B cell (primary cell): ENCODE results near the gene ZNF611. TPM values are rescaled to one million over a fixed set of nuclear protein-coding genes. Genes with fewer than 3 reads are reported as not detected.
A peak's percentile ranks its signal among the peaks of the same experiment; 100 is the strongest.
"Not testable (repeated sequence)": the region's sequence is repeated elsewhere in the genome, so short reads cannot be mapped to it uniquely, and the experiment has no call there.

Experiments
- ATAC-seq: fragments of 200-7000 bp; cut with Tn5 transposase; one replicate; pipeline ENCODE4 v1.10.0; 2021; ENCODE audit warnings: low read depth, mild to moderate bottlenecking, moderate number of reproducible peaks, moderate library complexity
- CTCF ChIA-PET: fragments of 350-600 bp; sonication (Branson Sonifier 250); formaldehyde crosslinking; loops from one replicate; lab custom pipeline; 2021; ENCODE audit warnings: antibody characterized with exemption, inconsistent platforms; lab: Charles Lee
- POLR2A ChIA-PET: fragments of 350-600 bp; sonication (Branson Sonifier 250); formaldehyde crosslinking; loops from one replicate; lab custom pipeline; 2021; ENCODE audit warnings: antibody characterized with exemption; lab: Charles Lee
- DNase-seq: peaks from one replicate; pipeline ENCODE4 v3.0.0; 2013
- H2AFZ ChIP-seq: 2 replicates; pipeline ENCODE4 v1.6.1; 2012; ENCODE audit warnings: mild to moderate bottlenecking, low read depth, low read length; ENCODE audit not compliant: insufficient read depth, poor library complexity, severe bottlenecking
- H3K27ac ChIP-seq, 2 donors: 1 replicate in 1 of 2; 2 replicates in 1 of 2; pipeline ENCODE4 v1.5.1; 2012 to 2013; ENCODE audit warnings: low read length in 2 of 2, mild to moderate bottlenecking in 2 of 2, moderate library complexity in 1 of 2
- H3K27me3 ChIP-seq, 4 experiments: fragments of 200-600 bp in 1 of 4; sonication (generic) in 1 of 4; replicated peaks in 1 of 4; 1 replicate in 2 of 4; 2 replicates in 2 of 4; pipeline versions ENCODE4 v1.6.1 to v1.7.0; 2013 to 2016; ENCODE audit warnings: low read length in 3 of 4, mild to moderate bottlenecking in 2 of 4, mixed read lengths in 1 of 4, moderate library complexity in 1 of 4; ENCODE audit not compliant: insufficient read depth in 4 of 4, control insufficient read depth in 3 of 4; ENCODE audit errors: control extremely low read depth in 1 of 4
- H3K36me3 ChIP-seq, 2 experiments: replicated peaks in 1 of 2; 1 replicate in 1 of 2; 2 replicates in 1 of 2; pipeline versions ENCODE4 v1.6.1 to v1.7.1; 2013; ENCODE audit warnings: low read length in 1 of 2; ENCODE audit not compliant: insufficient read depth in 2 of 2, control insufficient read depth in 1 of 2; ENCODE audit errors: control extremely low read depth in 1 of 2, extremely low read depth in 1 of 2
- H3K4me1 ChIP-seq, 2 donors: fragments of 200-600 bp in 1 of 2; sonication (generic) in 1 of 2; 1 replicate in 1 of 2; 2 replicates in 1 of 2; pipeline versions ENCODE4 v1.5.1 to v1.6.1; 2013 to 2017; ENCODE audit warnings: low read length in 2 of 2; ENCODE audit not compliant: control insufficient read depth in 2 of 2, insufficient read depth in 2 of 2
- H3K4me2 ChIP-seq: replicated peaks from 2 replicates; pipeline ENCODE3; 2012; ENCODE audit warnings: mild to moderate bottlenecking, low read depth, low read length; ENCODE audit not compliant: poor library complexity, severe bottlenecking
- H3K4me3 ChIP-seq, 5 experiments: fragments of 200-600 bp in 1 of 5; sonication (generic) in 1 of 5; 1 replicate in 3 of 5; 2 replicates in 2 of 5; pipeline versions ENCODE4 v1.5.1 to v1.7.0; 2011 to 2016; ENCODE audit warnings: low read length in 4 of 5, mild to moderate bottlenecking in 4 of 5, low read depth in 2 of 5, control low read depth in 1 of 5, moderate library complexity in 1 of 5; ENCODE audit not compliant: insufficient read depth in 1 of 5; ENCODE audit errors: control extremely low read depth in 1 of 5, extremely low read depth in 1 of 5
- H3K79me2 ChIP-seq: fragments of 200-600 bp; sonication (generic); one replicate; pipeline ENCODE4 v1.6.0; 2016; ENCODE audit warnings: low read length; ENCODE audit not compliant: control insufficient read depth, insufficient read depth
- H3K9ac ChIP-seq: fragments of 200-600 bp; sonication (generic); 2 replicates; pipeline ENCODE4 v1.6.1; 2017; ENCODE audit warnings: mild to moderate bottlenecking, low read length, moderate library complexity
- H3K9me3 ChIP-seq, 3 donors: one replicate each; pipeline versions ENCODE4 v1.6.1 to v1.7.1; 2013; ENCODE audit warnings: low read length in 2 of 3; ENCODE audit not compliant: control insufficient read depth in 2 of 3, insufficient read depth in 1 of 3; ENCODE audit errors: control extremely low read depth in 1 of 3
- H4K20me1 ChIP-seq: 2 replicates; pipeline ENCODE4 v1.6.0; 2012; ENCODE audit warnings: mild to moderate bottlenecking, low read length; ENCODE audit not compliant: insufficient read depth, control insufficient read depth, poor library complexity, severe bottlenecking
- H3K27ac Mint-ChIP-seq: one replicate; pipeline ENCODE4 v1.8.0; 2021; ENCODE audit warnings: mixed read lengths
- H3K27me3 Mint-ChIP-seq: one replicate; pipeline ENCODE4 v1.8.0; 2021; ENCODE audit warnings: mixed read lengths
- H3K4me1 Mint-ChIP-seq: one replicate; pipeline ENCODE4 v1.8.0; 2021; ENCODE audit warnings: mixed read lengths
- H3K4me3 Mint-ChIP-seq: one replicate; pipeline ENCODE4 v1.8.0; 2021; ENCODE audit warnings: mixed read lengths
- H3K9me3 Mint-ChIP-seq: one replicate; pipeline ENCODE4 v1.8.0; 2022; ENCODE audit warnings: mixed read lengths; ENCODE audit not compliant: insufficient read depth
- CTCF ChIP-seq: fragments of 200-600 bp; IDR thresholded peaks from one replicate; pipeline ENCODE4 v1.8.0; 2022; ENCODE audit warnings: antibody characterized with exemption, mild to moderate bottlenecking
- EZH2 ChIP-seq: IDR thresholded peaks from 2 replicates; pipeline ENCODE4 v1.6.1; 2012; ENCODE audit warnings: borderline replicate concordance, low read depth, mild to moderate bottlenecking, moderate library complexity, low read length; ENCODE audit not compliant: insufficient read depth, poor library complexity, severe bottlenecking
- WGBS: methylation state at CpG from one replicate; pipeline ENCODE4 v1.1.5; 2013; ENCODE audit warnings: missing lambda C conversion rate; ENCODE audit not compliant: insufficient coverage; 5-methylcytosine and 5-hydroxymethylcytosine counted together
- intact Hi-C: fragments of 100-400 bp; cut with micrococcal nuclease; formaldehyde crosslinking; loops from one replicate; pipeline ENCODE4 v1.10.0; 2022
- polyA plus RNA-seq: library from polyadenylated mRNA; depleted of rRNA; stranded (reverse); fragments of >200 nt; gene quantifications from 2 replicates; pipeline ENCODE4 v1.2.3, GENCODE V29; 2012
- total RNA-seq, 2 donors: library from RNA; stranded (reverse); fragments of 120-200 nt in 1 of 2; gene quantifications; 1 replicate in 1 of 2; 2 replicates in 1 of 2; pipeline versions ENCODE4 v1.2.3 to v1.2.4, GENCODE V29; 2013 to 2022

ZNF611 gene
- total and polyA plus RNA-seq, 2 donors (not counting 1 experiment from before 2014, with no cell fraction given): 10.2 to 51.5 TPM

DNA sequence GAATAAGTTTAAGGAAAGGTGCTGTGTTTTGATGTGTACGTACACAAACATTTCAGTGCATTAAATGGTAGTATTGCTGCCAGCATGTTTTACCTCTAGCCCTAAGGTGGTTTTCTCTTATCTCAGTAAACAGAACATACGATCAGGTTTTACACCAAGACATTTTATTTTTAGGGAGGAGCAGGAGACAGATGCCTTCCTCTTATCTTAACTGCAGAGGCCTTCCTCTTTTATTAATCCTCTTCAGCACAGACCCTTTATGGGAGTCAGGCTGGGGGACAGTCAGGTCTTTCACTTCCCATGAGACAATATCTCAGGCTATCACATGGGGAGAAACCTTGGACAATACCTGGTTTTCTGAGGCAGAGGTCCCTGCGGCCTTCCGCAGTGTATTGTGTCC, 14.9 kb upstream of the ZNF611 start:
- TF ChIP-seq EZH2: no peak
- TF ChIP-seq CTCF: no peak
- Mint-ChIP-seq H3K4me1 (no peaks in the 10 kb centered on the region), H3K4me3 (no peak overlapping the region), H3K27me3 (no peaks in the 10 kb centered on the region), H3K9me3 (no peaks in the 10 kb centered on the region), H3K27ac (no peak overlapping the region)
- ChIA-PET CTCF (interaction anchor here (0.8 to 1.3 kb wide), 2 partner anchors 406 to 502 kb away, joined by 4 to 8 read pairs; no protein-coding TSS in a partner anchor), POLR2A (no interaction called here)
- Histone ChIP-seq H3K9me3 (no peaks in the 10 kb centered on the region), H2AFZ (no peak overlapping the region), H3K9ac (no peak overlapping the region), H3K4me1 (peaks cover 0 to 3% of the 10 kb centered on the region in 2 donors), H3K4me3 (no peak overlapping the region), H3K27me3 (no peaks in the 10 kb centered on the region), H3K27ac (no peak overlapping the region), H3K36me3 (no peaks in the 10 kb centered on the region), H4K20me1 (no peaks in the 10 kb centered on the region), H3K79me2 (no peaks in the 10 kb centered on the region), H3K4me2 (no peak overlapping the region)
- DNase-seq: no peak
- intact Hi-C loops: no loop called here
- no peak for ATAC-seq
- no CpG with 5 or more reads among the region's 4 CpGs for WGBS

DNA sequence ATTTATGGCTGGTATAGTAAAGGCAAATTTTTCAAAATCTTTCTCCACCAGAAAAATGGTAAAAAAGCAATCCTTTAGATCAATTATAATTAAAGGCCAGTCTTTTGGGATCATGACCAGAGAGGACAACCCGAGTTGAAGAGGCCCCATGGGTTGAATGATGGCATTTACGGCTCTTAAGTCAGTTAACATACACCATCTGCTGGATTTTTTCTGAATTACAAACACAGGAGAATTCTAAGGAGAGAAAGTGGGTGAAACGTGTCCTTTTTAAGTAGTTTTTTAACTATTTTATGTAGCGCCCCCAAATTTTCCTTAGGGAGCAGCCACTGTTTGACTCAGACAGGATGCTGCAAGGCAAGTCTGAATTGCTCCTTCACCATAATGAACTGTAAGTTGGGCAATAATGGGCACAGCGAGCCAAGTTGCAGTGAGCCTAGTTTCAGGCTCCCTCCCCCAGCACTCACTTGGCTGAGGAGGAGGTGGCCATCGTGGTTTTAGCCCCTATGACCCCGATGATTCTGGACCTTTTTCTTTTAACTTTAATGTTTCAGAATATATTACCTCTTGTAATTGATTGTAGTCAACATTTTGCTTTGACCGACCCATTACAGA, 13.6 kb upstream of the ZNF611 start:
- no peaks in the 10 kb centered on the region for H3K36me3 ChIP-seq
- no peak overlapping the region for H2AFZ ChIP-seq
- Mint-ChIP-seq H3K27ac (no peak overlapping the region), H3K9me3 (no peaks in the 10 kb centered on the region), H3K4me1 (no peaks in the 10 kb centered on the region), H3K4me3 (no peak overlapping the region), H3K27me3 (no peaks in the 10 kb centered on the region)
- intact Hi-C loops: no loop called here
- WGBS: 50% methylated on average over 4 of the region's 8 CpGs
- H3K4me1 ChIP-seq: peaks cover 0 to 3% of the 10 kb centered on the region in 2 donors
- ChIA-PET CTCF (interaction anchor here (1.3 to 1.8 kb wide), 2 partner anchors 500 to 501 kb away, joined by 8 to 12 read pairs; no protein-coding TSS in a partner anchor), POLR2A (no interaction called here)
- TF ChIP-seq EZH2: no peak
- TF ChIP-seq CTCF: peak; percentile 59
- no peak overlapping the region for H3K27ac ChIP-seq
- H3K4me2 ChIP-seq: no peak overlapping the region
- no peaks in the 10 kb centered on the region for H4K20me1 ChIP-seq
- no peaks in the 10 kb centered on the region for H3K9me3 ChIP-seq
- no peak for ATAC-seq
- H3K27me3 ChIP-seq: no peaks in the 10 kb centered on the region
- DNase-seq: peak; percentile 60
- H3K79me2 ChIP-seq: no peaks in the 10 kb centered on the region
- no peak overlapping the region for H3K4me3 ChIP-seq
- H3K9ac ChIP-seq: no peak overlapping the region

GRCh38 chr19:52745919-52746318, 11.1 kb upstream of the ZNF611 start:
- ATAC-seq, H3K36me3 ChIP-seq, H3K4me3 Mint-ChIP-seq, H4K20me1 ChIP-seq, H3K9me3 ChIP-seq, H3K9me3 Mint-ChIP-seq, H3K27me3 ChIP-seq, intact Hi-C loops, H3K4me1 ChIP-seq, H3K4me1 Mint-ChIP-seq, H3K79me2 ChIP-seq, H3K27me3 Mint-ChIP-seq, DNase-seq, H3K9ac ChIP-seq, H3K4me3 ChIP-seq, H2AFZ ChIP-seq, H3K27ac ChIP-seq, H3K4me2 ChIP-seq, H3K27ac Mint-ChIP-seq: not testable (repeated sequence)
- ChIA-PET POLR2A (interaction anchor here (0.7 kb wide), 1 partner anchor 401 kb away, joined by 3 read pairs; no protein-coding TSS in a partner anchor), CTCF (interaction anchor here (0.7 kb wide), 1 partner anchor 110 kb away, joined by 4 read pairs; no protein-coding TSS in a partner anchor)
- whole genome bisulfite sequencing: 84% methylated on average over 3 of the region's 10 CpGs
